NCI-H748 (cell line): Measurements from ENCODE around the gene RPUSD4.

Experiments used
- DNase-seq: peaks from one replicate; lab custom pipeline; 2025; ENCODE audit not compliant: unreplicated experiment; lab: John Stamatoyannopoulos, UW

RPUSD4 gene

GRCh38 chr11:126182787-126183445 is 28.5 kb downstream of the RPUSD4 start:
- DNase-seq, result no peak

DNA sequence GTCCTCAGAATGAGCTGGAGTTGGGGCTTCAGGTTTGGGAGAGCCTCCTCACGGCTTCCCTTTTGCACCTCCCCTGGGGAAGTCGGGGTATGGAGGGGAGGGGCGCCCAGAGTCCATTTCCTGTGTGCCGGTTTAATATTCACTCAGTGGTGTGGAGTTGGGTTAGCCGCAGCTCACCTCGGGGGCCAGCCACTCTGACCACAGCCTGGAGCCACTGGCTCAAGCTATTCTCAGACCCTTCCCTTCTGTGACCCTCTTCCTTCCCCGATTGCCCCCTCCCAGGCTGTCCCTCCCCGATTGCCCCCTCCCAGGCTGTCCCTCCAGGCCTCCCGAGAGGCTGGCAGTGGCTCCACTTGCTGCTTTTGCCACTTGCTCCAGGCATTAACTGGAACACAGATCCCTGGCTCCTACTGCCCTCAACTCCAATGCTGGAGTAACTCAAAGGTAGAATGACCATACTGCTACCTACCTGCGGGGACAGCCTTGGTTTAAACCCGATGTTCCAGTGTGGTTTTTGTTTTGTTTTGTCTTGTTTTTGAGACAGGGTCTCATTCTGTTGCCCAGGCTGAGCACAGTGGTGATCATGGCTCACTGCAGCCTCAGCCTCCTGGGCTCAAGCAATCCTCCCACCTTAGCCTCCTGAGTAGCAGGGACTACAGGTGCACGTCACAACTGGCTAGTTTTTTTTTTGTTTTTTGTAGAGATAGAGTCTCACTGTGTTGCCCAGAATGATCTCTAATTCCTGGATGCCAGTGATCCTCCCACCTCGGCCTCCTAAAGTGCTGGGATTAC is 29.3 kb downstream of the RPUSD4 start:
- no peak for DNase-seq

DNA sequence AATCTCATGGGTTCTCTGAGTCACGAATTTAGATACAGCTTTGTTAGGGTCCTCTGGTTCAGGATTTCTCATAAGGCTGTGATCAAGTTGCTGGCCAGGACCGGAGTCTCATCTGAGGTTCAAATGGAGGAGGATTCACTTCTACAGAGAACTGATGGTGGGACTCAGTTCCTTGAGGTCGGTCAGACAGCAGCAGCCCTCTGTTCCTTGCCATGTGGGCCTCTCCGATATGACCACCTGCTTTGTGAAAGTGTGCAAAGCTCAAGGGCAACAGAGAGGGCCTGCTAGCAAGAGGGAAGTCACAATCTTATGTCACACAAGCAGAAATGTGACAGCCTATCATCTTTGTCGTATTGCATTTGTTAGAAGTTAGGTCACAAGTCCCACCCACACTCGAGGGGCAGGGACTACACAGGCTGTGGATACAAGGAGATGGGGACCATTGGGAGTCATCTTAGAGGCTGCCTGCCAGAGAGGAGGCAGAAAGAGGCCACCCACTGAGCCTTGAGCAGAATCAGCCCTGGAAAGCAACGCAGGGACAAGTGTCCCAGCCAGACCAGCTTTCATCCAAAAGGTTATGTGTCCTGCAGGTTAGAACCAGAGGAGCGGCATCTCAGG is 34.5 kb downstream of the RPUSD4 start:
- DNase-seq, result no peak

DNA sequence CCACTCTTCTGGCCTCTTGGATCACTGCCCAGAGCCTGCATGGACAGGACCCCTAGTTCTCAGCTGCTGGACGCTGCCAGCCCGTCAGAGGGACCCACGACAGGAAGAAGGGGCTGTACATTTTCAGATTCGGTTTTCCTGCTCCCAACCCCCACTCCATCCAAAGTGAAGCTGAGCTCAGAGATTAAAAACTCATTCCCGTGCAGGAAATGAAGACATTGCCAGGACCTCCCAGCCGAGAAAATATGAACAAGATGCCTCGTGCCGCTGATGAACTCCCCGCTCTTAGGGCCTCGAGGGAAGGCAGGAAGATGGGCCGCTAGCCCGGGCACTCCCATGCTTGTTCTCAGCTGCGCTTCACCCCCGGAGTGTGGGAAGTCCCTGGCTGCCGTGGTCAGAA is 36.1 kb downstream of the RPUSD4 start:
- no peak for DNase-seq

DNA sequence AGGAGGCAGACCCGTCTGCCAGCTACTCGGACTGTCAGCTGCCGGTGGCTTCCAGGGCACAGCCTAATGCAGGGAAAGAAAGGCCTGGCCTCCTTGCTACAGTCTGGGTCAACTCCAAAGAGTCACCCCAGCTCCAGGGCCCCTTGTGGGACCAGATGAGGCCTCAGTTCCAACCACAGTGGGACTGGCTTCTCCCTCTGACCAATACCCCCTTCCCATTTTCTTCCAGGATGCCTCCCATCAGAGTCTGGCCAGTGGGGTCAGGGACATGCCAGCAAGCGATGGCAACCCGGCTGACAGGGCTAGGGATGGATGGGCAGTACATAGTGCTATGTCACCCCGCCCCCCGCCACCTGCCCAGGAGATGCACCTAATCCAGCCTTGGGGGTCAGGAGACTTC is 36.6 kb downstream of the RPUSD4 start:
- DNase-seq, result no peak

DNA sequence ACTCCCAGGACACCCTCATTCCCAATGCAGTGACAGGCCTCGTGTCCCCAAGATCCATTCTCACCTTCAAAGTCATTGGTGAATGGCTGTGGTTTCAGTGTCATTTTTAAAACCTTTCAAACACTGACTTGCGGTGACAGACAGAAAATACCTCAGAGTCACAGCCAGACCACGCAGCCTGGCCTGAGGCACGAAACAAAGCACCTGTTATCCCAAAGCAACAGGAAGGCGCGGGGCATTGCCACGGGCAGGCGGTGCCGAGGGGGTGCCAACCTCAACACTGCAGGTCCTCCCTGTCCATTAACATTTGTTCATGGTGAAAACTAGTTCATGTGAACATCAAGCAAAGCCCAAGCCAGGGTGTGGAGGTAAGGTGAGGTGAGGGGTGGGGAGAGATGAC is 38.2 kb downstream of the RPUSD4 start:
- no peak for DNase-seq

DNA sequence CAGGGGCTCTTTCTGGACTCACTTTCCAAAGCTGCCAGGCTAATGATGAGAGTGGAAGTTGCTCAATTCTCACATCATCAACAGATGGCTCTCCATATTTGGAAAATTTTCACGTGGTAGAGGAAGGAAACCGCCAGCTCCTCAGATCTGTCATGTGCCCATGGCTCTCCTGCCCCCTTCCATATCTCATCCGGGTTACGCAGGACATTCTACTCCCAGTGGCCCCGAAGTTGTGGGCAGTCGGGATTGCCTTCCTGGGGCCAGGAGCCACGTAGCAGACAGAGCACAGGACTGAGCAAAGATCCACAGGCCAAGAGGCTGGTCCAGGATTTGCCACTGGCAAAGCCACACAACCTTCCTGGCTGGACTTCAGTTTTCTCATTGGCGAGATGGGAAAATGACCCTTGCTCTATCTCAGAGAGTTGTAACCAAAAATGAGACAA is 38.8 kb downstream of the RPUSD4 start:
- no peak for DNase-seq

- no peak for DNase-seq
Observed at GRCh38 chr11:126169291-126169690, 42.2 kb downstream of the RPUSD4 start.

DNA sequence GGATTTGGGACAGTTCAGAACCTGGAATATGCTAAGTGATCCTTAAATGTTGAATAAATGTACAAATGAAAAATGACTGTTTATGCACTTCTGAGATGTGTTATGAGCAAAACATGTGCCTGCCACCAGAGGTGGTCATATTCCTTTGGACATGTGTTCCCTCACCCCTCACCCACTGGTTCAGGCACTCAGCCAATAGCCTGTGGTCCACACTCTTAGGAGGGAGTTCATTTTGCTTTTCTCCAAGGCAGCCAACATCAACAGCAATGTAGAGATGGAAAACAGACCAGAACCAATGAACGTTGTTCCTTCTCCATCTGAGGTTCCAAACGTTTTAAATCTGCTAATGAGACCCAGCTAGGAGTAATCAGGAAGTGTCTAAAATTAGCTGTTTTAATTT is 44.0 kb downstream of the RPUSD4 start:
- DNase-seq, result no peak

GRCh38 chr11:126166413-126166812 is 45.0 kb downstream of the RPUSD4 start:
- no peak for DNase-seq

DNA sequence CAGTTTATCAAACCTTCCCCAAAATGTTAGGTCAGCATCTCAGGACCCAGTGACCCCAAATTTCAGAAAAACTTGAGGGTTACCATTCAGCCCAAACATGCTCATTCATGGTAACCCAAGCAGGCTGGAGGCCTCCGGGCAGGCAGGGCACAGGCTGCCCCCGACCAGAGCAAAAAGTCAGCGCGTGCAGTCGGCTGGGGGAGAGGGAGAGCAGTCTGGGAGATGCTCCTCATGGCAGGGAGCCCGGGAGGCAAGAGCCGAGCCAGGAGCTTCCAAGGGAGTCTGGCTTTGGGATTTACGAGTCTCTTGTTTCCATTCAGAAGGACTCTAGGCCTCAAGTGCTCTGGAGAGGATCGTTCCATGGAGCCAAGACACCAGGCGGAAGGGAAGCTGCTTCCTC is 45.7 kb downstream of the RPUSD4 start:
- no peak for DNase-seq

DNA sequence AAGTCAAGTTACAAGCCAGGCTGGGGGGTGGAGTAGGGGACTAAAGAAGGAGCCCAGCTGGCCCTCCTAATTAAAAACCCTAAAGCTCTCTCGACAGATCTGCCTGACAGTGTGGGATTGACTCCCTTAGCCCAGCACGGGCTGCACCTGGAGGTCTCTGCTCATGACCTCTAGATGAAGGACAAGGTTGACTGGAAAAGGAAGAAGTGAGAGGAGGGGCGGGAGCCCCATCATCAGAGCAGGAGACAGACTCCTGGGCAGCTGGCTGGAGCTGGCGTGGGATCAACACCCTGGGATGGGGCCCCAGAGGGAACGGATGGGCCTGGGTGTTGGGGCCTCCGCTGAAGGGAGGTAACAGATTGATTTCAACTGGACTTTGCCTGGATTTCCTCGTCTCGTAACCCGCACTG is 46.1 kb downstream of the RPUSD4 start:
- no peak for DNase-seq

- no peak for DNase-seq
Observed at GRCh38 chr11:126164781-126165180, 46.7 kb downstream of the RPUSD4 start.

DNA sequence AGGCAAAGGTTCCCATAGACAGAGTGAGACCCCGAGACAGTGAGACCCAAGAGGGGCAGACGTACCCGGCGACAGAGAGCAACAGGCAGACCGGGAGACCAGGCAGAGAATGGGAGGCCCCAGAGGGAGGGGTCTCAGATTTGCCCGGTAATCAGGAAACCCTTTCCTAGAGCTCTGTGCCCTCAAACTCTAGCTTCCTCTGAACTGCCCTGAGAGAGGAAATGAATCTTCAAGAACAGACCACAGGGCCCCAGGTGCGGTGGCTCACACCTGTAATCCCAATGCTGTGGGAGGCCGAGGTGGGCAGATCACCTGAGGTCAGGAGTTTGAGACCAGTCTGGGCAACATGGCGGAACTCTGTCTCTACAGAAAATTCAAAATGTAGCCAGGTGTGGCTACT is 47.7 kb downstream of the RPUSD4 start:
- DNase-seq, result no peak

DNA sequence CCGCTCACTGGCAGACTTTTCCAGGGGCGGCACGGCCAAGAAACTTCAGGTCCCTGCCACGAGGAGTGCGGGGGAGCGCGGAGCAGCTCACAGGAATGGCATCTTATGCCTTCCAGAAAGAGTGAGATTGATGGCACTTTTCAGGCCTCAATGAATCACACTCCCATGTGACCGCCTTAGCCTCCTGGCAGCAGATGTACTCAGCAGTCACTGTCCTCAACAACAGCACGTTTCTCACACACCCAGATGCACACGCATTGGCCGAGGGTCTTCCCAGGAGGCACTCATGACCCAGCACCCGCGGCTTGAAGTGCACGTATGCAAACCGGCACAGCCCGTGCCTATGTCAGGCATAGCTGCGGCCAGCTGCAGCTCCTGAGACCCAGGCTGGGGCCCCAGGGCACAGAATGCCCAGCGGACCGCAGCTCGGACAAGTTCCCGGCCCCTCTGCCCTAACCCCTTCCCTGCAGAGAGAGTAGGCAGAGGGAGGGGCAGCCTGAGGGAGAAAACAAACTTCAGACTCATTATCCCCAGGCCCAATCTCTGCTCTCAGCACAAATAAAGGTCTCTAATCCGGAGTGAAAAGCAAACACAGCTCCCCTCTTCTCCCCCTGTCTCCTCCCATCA is 48.3 kb downstream of the RPUSD4 start:
- DNase-seq, result no peak

DNA sequence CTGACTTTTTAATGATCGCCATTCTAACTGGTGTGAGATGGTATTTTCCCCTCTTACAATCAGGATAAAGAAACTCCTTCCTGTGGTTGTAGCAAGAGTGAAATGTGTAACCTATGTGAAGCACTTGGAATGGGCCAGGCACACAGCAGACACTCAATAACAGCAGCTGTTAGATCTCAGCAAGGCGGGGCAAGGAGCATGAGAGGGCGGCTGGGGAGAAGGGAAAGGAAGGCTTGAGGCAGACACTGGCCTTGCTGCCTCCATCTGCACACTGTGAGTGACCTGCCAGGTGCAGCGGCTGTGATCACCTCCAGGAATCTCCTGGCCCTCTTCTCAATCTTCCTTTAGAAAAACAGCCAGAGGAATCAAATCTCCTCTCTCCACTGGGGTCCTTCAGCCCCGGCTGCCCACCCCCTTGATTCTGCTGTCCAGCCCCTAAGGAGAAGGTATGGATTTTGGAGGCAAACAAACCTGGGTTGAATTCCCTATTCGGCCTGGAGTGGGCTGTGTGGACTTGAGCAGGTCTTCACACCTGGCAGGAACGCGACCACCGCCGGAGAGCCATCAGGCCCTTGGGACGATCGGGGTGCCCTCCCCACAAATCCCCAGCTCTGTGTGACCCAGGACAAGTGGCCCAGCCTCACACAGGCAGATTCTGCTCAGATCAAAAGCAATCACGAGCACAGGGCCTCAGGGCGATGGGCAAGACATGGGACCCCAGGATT is 49.0 kb downstream of the RPUSD4 start:
- no peak for DNase-seq

- no peak for DNase-seq
Observed at GRCh38 chr11:126161023-126161391, 50.4 kb downstream of the RPUSD4 start.

- DNase-seq, result no peak
Observed at GRCh38 chr11:126160345-126161022, 51.0 kb downstream of the RPUSD4 start.

- DNase-seq, result no peak
Observed at GRCh38 chr11:126159719-126160344, 51.6 kb downstream of the RPUSD4 start.
